HepG2 (cell line): ENCODE measurements around the gene MAPK12.

Source experiments
- ARHGAP35 ChIP-seq: sonication (generic); formaldehyde crosslinking; IDR thresholded peaks from 2 replicates; pipeline ENCODE4 v1.9.0; 2022; ENCODE audit warnings: mild to moderate bottlenecking, inconsistent platforms, moderate library complexity, missing genetic modification reagents, borderline replicate concordance
- CHCHD3 ChIP-seq: sonication (generic); formaldehyde crosslinking; IDR thresholded peaks from 2 replicates; pipeline ENCODE4 v1.8.0; 2022; ENCODE audit warnings: mild to moderate bottlenecking, missing genetic modification reagents, moderate library complexity
- FOXK1 ChIP-seq: sonication (generic); formaldehyde crosslinking; IDR thresholded peaks from 2 replicates; pipeline ENCODE4 v1.4.0; 2020; ENCODE audit warnings: low read depth, missing genetic modification reagents, borderline replicate concordance
- POLR2A ChIP-seq, 2 experiments: IDR thresholded peaks; 2 replicates each; pipeline ENCODE4 v1.6.1; 2011; ENCODE audit warnings: low read depth in 2 of 2, low read length in 2 of 2, mild to moderate bottlenecking in 1 of 2, moderate library complexity in 1 of 2; ENCODE audit not compliant: insufficient read depth in 1 of 2
- SETDB1 ChIP-seq: sonication (generic); formaldehyde crosslinking; IDR thresholded peaks from 2 replicates; pipeline ENCODE4 v1.5.1; 2020; ENCODE audit warnings: missing genetic modification reagents, mild to moderate bottlenecking, borderline replicate concordance
- ZBTB1 ChIP-seq: sonication (generic); formaldehyde crosslinking; IDR thresholded peaks from 2 replicates; pipeline ENCODE4 v1.4.0; 2020; ENCODE audit warnings: missing genetic modification reagents, borderline replicate concordance
- ZFX ChIP-seq: sonication (generic); formaldehyde crosslinking; IDR thresholded peaks from 2 replicates; pipeline ENCODE4 v1.4.0; 2020; ENCODE audit warnings: mild to moderate bottlenecking, low read depth, missing genetic modification reagents, moderate library complexity
- ZNF768 ChIP-seq: sonication (generic); formaldehyde crosslinking; IDR thresholded peaks from 2 replicates; pipeline ENCODE4 v1.4.0; 2020; ENCODE audit warnings: missing genetic modification reagents
- TF ChIP-seq, protein P1 (sequence below): sonication (generic); formaldehyde crosslinking; IDR thresholded peaks from 2 replicates; pipeline ENCODE4 v1.5.0; 2020; ENCODE audit warnings: mild to moderate bottlenecking, missing genetic modification reagents, moderate library complexity
- TF ChIP-seq, protein P2 (sequence below): sonication (generic); formaldehyde crosslinking; IDR thresholded peaks from 2 replicates; pipeline ENCODE4 v1.4.0; 2020; ENCODE audit warnings: missing genetic modification reagents
- TF ChIP-seq, protein P3 (sequence below): sonication (generic); formaldehyde crosslinking; IDR thresholded peaks from 2 replicates; pipeline ENCODE4 v1.4.0; 2020; ENCODE audit warnings: missing genetic modification reagents
- TF ChIP-seq, protein P4 (sequence below): IDR thresholded peaks from 2 replicates; pipeline ENCODE4 v1.6.1; 2016

DNA sequence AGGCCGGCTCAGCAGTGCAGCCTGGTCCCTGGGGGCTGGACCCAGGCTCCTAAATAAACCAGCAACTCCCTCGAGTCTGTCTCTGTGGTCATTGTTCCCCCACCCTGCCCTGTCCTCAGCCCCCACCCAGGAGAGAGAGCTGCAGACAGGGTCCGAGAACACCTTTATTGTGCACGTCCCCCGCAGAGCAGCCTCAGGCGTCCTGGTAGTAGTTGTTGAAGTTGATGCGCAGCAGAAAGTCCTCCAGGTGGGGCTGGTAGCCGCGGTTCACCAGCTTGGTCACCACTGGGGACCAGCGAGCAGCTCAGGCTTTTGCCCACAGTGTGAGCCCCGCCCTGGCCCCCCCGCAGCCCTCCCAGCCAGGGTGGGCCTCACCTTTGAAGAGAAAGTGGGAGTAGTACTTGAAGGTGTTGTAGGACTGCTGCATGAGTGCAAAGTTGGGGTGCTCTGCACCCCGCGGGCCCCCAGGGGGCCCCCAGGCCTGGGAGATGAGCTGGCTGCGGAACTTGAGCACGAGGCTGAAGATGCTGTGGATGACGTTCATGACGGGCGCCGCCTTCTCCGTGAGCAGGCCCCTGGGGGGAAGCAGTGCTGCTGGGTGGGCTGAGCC is 43.8 kb downstream of the MAPK12 start:
- TF ChIP-seq FOXK1 (CRISPR knock-in tag) (no peak), ZFX (CRISPR knock-in tag) (no peak), ARHGAP35 (no peak), ZBTB1 (CRISPR knock-in tag) (no peak), SETDB1 (no peak), POLR2A (IDR thresholded peaks at IDR 0.05; ENCODE audit: insufficient read depth in 1 of 2, low read depth in 2 of 2, low read length in 2 of 2) (no peak), ZNF768 (CRISPR knock-in tag) (no peak), CHCHD3 (no peak)
- TF ChIP-seq, protein P1, sequence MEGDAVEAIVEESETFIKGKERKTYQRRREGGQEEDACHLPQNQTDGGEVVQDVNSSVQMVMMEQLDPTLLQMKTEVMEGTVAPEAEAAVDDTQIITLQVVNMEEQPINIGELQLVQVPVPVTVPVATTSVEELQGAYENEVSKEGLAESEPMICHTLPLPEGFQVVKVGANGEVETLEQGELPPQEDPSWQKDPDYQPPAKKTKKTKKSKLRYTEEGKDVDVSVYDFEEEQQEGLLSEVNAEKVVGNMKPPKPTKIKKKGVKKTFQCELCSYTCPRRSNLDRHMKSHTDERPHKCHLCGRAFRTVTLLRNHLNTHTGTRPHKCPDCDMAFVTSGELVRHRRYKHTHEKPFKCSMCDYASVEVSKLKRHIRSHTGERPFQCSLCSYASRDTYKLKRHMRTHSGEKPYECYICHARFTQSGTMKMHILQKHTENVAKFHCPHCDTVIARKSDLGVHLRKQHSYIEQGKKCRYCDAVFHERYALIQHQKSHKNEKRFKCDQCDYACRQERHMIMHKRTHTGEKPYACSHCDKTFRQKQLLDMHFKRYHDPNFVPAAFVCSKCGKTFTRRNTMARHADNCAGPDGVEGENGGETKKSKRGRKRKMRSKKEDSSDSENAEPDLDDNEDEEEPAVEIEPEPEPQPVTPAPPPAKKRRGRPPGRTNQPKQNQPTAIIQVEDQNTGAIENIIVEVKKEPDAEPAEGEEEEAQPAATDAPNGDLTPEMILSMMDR (CRISPR knock-in tag) = no peak
- TF ChIP-seq, protein P2, sequence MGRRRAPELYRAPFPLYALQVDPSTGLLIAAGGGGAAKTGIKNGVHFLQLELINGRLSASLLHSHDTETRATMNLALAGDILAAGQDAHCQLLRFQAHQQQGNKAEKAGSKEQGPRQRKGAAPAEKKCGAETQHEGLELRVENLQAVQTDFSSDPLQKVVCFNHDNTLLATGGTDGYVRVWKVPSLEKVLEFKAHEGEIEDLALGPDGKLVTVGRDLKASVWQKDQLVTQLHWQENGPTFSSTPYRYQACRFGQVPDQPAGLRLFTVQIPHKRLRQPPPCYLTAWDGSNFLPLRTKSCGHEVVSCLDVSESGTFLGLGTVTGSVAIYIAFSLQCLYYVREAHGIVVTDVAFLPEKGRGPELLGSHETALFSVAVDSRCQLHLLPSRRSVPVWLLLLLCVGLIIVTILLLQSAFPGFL = no peak
- TF ChIP-seq, protein P3, sequence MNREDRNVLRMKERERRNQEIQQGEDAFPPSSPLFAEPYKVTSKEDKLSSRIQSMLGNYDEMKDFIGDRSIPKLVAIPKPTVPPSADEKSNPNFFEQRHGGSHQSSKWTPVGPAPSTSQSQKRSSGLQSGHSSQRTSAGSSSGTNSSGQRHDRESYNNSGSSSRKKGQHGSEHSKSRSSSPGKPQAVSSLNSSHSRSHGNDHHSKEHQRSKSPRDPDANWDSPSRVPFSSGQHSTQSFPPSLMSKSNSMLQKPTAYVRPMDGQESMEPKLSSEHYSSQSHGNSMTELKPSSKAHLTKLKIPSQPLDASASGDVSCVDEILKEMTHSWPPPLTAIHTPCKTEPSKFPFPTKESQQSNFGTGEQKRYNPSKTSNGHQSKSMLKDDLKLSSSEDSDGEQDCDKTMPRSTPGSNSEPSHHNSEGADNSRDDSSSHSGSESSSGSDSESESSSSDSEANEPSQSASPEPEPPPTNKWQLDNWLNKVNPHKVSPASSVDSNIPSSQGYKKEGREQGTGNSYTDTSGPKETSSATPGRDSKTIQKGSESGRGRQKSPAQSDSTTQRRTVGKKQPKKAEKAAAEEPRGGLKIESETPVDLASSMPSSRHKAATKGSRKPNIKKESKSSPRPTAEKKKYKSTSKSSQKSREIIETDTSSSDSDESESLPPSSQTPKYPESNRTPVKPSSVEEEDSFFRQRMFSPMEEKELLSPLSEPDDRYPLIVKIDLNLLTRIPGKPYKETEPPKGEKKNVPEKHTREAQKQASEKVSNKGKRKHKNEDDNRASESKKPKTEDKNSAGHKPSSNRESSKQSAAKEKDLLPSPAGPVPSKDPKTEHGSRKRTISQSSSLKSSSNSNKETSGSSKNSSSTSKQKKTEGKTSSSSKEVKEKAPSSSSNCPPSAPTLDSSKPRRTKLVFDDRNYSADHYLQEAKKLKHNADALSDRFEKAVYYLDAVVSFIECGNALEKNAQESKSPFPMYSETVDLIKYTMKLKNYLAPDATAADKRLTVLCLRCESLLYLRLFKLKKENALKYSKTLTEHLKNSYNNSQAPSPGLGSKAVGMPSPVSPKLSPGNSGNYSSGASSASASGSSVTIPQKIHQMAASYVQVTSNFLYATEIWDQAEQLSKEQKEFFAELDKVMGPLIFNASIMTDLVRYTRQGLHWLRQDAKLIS (CRISPR knock-in tag) = no peak
- TF ChIP-seq, protein P4, sequence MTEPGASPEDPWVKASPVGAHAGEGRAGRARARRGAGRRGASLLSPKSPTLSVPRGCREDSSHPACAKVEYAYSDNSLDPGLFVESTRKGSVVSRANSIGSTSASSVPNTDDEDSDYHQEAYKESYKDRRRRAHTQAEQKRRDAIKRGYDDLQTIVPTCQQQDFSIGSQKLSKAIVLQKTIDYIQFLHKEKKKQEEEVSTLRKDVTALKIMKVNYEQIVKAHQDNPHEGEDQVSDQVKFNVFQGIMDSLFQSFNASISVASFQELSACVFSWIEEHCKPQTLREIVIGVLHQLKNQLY (CRISPR knock-in tag) = no peak
